Gastroesophageal sphincter (tissue), 4 donors: ENCODE measurements around the gene SLC7A11. TPM values are rescaled to one million over a fixed set of nuclear protein-coding genes. Genes with fewer than 3 reads are reported as not detected.

Experiments
- ATAC-seq: fragments of 150-250 bp; one replicate; pipeline ENCODE4 v1.9.1; 2016; ENCODE audit warnings: mild to moderate bottlenecking, moderate library complexity
- H3K27ac ChIP-seq, 4 donors: fragments of 200-600 bp; sonication (generic) in 3 of 4; 1 replicate in 3 of 4; 2 replicates in 1 of 4; pipeline ENCODE4 v1.5.1; 2016 to 2019
- H3K27me3 ChIP-seq: fragments of 200-600 bp; sonication (generic); one replicate; pipeline ENCODE4 v1.5.1; 2019
- H3K36me3 ChIP-seq, 2 donors: fragments of 200-600 bp; sonication (generic); one replicate each; pipeline ENCODE4 v1.5.1; 2019; ENCODE audit warnings: control low read depth in 1 of 2
- H3K4me1 ChIP-seq, 3 donors: fragments of 200-600 bp; sonication (generic); 1 replicate in 2 of 3; 2 replicates in 1 of 3; pipeline ENCODE4 v1.5.1; 2016 to 2019; ENCODE audit warnings: control low read depth in 2 of 3
- H3K4me3 ChIP-seq, 2 donors: fragments of 200-600 bp; sonication (generic); one replicate each; pipeline ENCODE4 v1.5.1; 2019; ENCODE audit warnings: mild to moderate bottlenecking in 1 of 2, moderate library complexity in 1 of 2
- H3K9me3 ChIP-seq, 3 donors: fragments of 200-600 bp; sonication (generic); one replicate each; pipeline ENCODE4 v1.5.1; 2017 to 2019; ENCODE audit warnings: control low read depth in 2 of 3
- EP300 ChIP-seq: sonication (generic); formaldehyde crosslinking; IDR thresholded peaks from one replicate; pipeline ENCODE4 v1.6.1; 2017; ENCODE audit warnings: antibody characterized with exemption, mild to moderate bottlenecking
- POLR2A ChIP-seq, 2 donors: fragments of 450-650 bp; IDR thresholded peaks; one replicate each; pipeline ENCODE4 v1.6.1; 2017; ENCODE audit warnings: antibody characterized with exemption in 2 of 2, mild to moderate bottlenecking in 2 of 2, moderate library complexity in 1 of 2
- POLR2AphosphoS5 ChIP-seq: sonication (generic); formaldehyde crosslinking; IDR thresholded peaks from one replicate; pipeline ENCODE4 v1.6.1; 2017; ENCODE audit warnings: antibody characterized with exemption
- WGBS, 2 donors: methylation state at CpG; one replicate each; pipeline ENCODE4 v1.1.5; 2018; ENCODE audit warnings: low coverage in 1 of 2; 5-methylcytosine and 5-hydroxymethylcytosine counted together
- total RNA-seq, 4 donors: library from RNA; depleted of rRNA; stranded (reverse); fragments of >200 nt; gene quantifications; one replicate each; pipeline ENCODE4 v1.1.0, GENCODE V29; 2016
- TF ChIP-seq, protein P1 (sequence below), 4 experiments: fragments of 200-600 bp in 2 of 4; fragments of 450-650 bp in 2 of 4; sonication (generic) in 1 of 4; IDR thresholded peaks; one replicate each; pipeline ENCODE4 v1.5.1; 2017 to 2019; ENCODE audit warnings: antibody characterized with exemption in 4 of 4, mild to moderate bottlenecking in 2 of 4, moderate library complexity in 2 of 4

SLC7A11 gene
- total RNA-seq, 4 donors from 2014 or later, result 0.13 to 0.67 (median 0.33) TPM

DNA sequence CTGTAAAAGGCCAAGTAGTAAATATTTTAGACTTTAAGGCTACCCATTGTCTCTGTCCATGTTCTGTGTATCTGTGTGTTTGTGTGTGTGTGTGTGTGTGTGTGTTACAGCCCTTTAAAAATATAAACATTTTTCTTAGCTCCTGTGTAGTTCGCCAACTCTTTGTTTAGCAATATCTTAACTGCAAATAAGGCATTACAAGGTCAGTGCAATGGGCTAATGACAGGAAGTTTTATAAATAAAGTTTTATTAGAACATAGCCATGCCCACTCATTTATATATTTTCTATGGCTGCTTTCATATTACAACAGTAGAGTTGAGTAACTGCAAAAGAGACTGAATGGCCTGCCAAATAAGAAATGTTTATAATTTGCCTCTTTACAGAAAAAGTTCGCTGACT, 5.9 kb upstream of the SLC7A11 start:
- no peak overlapping the region for H3K27ac ChIP-seq
- no peak overlapping the region for H3K4me3 ChIP-seq
- no peaks in the 10 kb centered on the region for H3K27me3 ChIP-seq
- TF ChIP-seq POLR2AphosphoS5, result no peak
- TF ChIP-seq, protein P1, sequence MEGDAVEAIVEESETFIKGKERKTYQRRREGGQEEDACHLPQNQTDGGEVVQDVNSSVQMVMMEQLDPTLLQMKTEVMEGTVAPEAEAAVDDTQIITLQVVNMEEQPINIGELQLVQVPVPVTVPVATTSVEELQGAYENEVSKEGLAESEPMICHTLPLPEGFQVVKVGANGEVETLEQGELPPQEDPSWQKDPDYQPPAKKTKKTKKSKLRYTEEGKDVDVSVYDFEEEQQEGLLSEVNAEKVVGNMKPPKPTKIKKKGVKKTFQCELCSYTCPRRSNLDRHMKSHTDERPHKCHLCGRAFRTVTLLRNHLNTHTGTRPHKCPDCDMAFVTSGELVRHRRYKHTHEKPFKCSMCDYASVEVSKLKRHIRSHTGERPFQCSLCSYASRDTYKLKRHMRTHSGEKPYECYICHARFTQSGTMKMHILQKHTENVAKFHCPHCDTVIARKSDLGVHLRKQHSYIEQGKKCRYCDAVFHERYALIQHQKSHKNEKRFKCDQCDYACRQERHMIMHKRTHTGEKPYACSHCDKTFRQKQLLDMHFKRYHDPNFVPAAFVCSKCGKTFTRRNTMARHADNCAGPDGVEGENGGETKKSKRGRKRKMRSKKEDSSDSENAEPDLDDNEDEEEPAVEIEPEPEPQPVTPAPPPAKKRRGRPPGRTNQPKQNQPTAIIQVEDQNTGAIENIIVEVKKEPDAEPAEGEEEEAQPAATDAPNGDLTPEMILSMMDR (IDR thresholded peaks at IDR 0.05), result no peak
- ATAC-seq, result no peak
- WGBS, 2 donors, result 72 to 85% methylated on average over 2 of the region's 2 CpGs
- no peaks in the 10 kb centered on the region for H3K4me1 ChIP-seq
- no peaks in the 10 kb centered on the region for H3K36me3 ChIP-seq
- H3K9me3 ChIP-seq, result no peaks in the 10 kb centered on the region

DNA sequence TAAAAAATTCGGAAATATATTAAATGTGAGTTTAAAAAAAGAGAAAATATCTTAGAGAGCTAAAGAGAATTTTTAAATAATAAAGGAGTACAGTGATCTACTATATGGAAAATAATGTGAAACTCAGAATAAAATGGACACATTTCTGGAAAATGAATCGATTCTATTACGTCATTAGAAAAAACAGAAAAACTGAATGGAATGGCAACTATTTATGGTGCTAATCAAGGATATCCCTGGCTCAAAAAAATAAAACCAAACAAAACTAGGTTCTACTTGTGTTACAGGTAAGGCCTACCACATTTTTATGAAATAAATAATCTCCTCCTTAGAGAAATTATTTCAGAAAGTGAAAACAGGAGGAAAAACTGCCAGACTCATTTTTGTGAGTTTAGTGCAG, 5.5 kb upstream of the SLC7A11 start:
- Histone ChIP-seq H3K27me3 (no peaks in the 10 kb centered on the region), H3K4me1 (no peaks in the 10 kb centered on the region), H3K27ac (no peak overlapping the region), H3K36me3 (no peaks in the 10 kb centered on the region), H3K9me3 (no peaks in the 10 kb centered on the region), H3K4me3 (no peak overlapping the region)
- ATAC-seq, result no peak
- no peak for TF ChIP-seq POLR2AphosphoS5
- no peak for TF ChIP-seq EP300
- WGBS, 2 donors, result 91 to 94% methylated on average over 3 of the region's 3 CpGs

DNA sequence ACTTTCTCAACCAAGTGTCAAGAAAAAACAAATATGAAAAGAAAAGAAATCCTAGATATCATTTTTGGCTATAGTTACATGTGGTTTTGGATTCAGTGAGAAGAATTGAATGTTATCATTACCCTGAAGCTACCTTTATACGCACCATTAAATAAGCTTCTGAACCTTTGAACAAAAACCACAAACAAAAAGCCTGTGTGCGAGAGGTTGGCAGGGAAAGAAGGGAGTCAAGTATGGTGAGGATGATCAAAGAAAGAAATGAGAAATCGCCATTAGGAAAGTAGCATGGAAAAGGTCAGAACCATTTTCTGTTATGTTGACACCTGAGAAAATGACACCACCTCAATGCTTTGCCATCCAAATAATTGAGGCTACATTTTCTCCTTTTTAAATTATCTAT, 1.2 kb upstream of the SLC7A11 start:
- no peaks in the 10 kb centered on the region for H3K27me3 ChIP-seq
- H3K36me3 ChIP-seq, result no peaks in the 10 kb centered on the region
- H3K9me3 ChIP-seq, result no peaks in the 10 kb centered on the region
- H3K4me1 ChIP-seq, result peaks cover 0 to 10% (median 0%) of the 10 kb centered on the region in 3 donors
- no peak overlapping the region for H3K27ac ChIP-seq
- no peak overlapping the region for H3K4me3 ChIP-seq
- no peak for TF ChIP-seq POLR2A (IDR thresholded peaks at IDR 0.05)
- TF ChIP-seq EP300, result no peak
- no peak for TF ChIP-seq POLR2AphosphoS5
- TF ChIP-seq, protein P1 (IDR thresholded peaks at IDR 0.05), result no peak
- no peak for ATAC-seq
- 83 to 92% methylated on average over 2 to 3 of the region's 3 CpGs for WGBS, 2 donors

DNA sequence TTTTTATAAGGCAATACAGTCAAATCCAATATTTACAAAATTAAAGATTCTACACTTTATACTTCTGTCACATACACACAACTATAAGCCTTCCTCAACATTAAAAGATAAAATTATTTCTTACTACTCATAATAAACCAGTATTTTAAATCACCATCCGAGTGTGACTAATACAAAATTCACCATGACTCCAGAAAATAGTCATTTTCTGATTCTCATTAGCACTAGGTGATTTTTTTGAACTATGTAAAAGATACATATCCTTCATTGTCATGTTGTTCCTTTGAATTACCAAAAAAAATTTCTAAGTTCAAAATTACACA, 646 bp upstream of the SLC7A11 start:
- WGBS, 2 donors, result 48 to 72% methylated on average over 1 of the region's 1 CpG
- ATAC-seq, result no peak
- Histone ChIP-seq H3K27ac (no peak overlapping the region), H3K27me3 (no peaks in the 10 kb centered on the region), H3K4me1 (peaks cover 0 to 10% (median 0%) of the 10 kb centered on the region in 3 donors), H3K36me3 (no peaks in the 10 kb centered on the region), H3K4me3 (peak overlapping the region in 1 of 2 donors; percentile 32), H3K9me3 (no peaks in the 10 kb centered on the region)
- TF ChIP-seq EP300, result no peak
- TF ChIP-seq POLR2AphosphoS5, result no peak
- TF ChIP-seq POLR2A (IDR thresholded peaks at IDR 0.05), result no peak
- TF ChIP-seq, protein P1 (IDR thresholded peaks at IDR 0.05), result no peak

DNA sequence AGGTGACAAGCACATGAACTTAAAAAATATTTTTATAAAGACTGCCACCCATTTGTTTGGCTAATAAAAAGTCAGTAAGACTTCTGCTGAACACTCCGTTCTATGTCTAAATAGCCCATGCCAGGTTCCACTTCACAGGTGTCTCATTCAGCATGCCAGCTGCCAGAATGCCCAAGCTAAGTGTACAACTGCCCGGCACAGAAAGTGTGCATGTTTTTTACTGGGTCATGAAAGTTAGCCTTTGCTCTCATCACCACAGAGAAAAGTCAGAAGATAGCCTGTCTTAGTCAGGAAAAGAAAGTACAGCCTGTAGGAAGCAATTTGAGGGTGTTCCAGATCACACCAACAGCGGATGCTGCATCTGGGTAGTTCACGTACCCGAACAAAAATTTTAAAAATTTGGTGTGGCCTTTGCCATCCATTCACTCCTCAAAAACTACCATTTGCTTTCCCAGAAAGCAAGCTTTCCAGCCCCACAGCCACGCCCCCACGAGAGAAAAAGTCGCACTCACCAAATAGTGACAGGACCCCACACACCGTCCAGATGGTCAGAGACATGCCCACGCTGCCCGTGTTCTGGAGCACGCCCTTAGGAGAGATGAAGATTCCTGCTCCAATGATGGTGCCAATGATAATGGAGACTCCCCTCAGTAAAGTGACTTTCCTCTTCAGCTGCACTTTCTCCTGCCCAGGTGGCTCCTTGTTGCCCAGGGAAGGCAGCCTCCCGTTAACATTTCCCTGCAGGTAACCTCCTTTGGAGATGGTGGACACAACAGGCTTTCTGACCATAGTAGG, 671 bp downstream of the SLC7A11 start:
- no peak overlapping the region for H3K4me3 ChIP-seq
- no peak for ATAC-seq
- TF ChIP-seq EP300, result no peak
- TF ChIP-seq, protein P1 (IDR thresholded peaks at IDR 0.05), result no peak
- no peak for TF ChIP-seq POLR2A (IDR thresholded peaks at IDR 0.05)
- TF ChIP-seq POLR2AphosphoS5, result no peak

More for the DNA sequence above, 671 bp downstream of the SLC7A11 start:
- WGBS, 2 donors, result 80 to 91% methylated on average over 6 to 9 of the region's 13 CpGs
- Histone ChIP-seq H3K4me1 (peaks cover 0 to 10% (median 0%) of the 10 kb centered on the region in 3 donors), H3K36me3 (no peaks in the 10 kb centered on the region), H3K27me3 (no peaks in the 10 kb centered on the region), H3K9me3 (no peaks in the 10 kb centered on the region), H3K27ac (no peak overlapping the region)
